AG04450 (cell line): ENCODE results near the gene KCNMB1. TPM values are rescaled to one million over a fixed set of nuclear protein-coding genes. Genes with fewer than 3 reads are reported as not detected.

ENCODE experiments used
- CTCF ChIA-PET: fragments of 300-600, 350-600 bp; formaldehyde crosslinking; extraction: SDS; loops from one replicate; lab custom pipeline; 2022; ENCODE audit warnings: antibody characterized with exemption, inconsistent platforms; lab: Charles Lee
- POLR2A ChIA-PET: fragments of 350-600 bp; formaldehyde crosslinking; extraction: SDS; loops from one replicate; lab custom pipeline; 2021; ENCODE audit warnings: antibody characterized with exemption, inconsistent platforms; lab: Yijun Ruan, JAX
- DNase-seq: peaks from one replicate; pipeline ENCODE4 v3.0.0-alpha.2; 2011; ENCODE audit warnings: low read depth, low spot score
- H3K27ac ChIP-seq: one replicate; pipeline ENCODE4 v1.5.1; 2012; ENCODE audit warnings: low read depth, low read length, control low read depth
- H3K27me3 ChIP-seq: one replicate; pipeline ENCODE4 v1.6.0; 2012; ENCODE audit warnings: low read length; ENCODE audit not compliant: control insufficient read depth, insufficient read depth
- H3K4me3 ChIP-seq: 2 replicates; pipeline ENCODE4 v1.5.1; 2011; ENCODE audit warnings: mild to moderate bottlenecking, low read depth, low read length, control low read depth
- H3K9me3 ChIP-seq: 2 replicates; pipeline ENCODE4 v1.5.1; 2012; ENCODE audit warnings: low read length; ENCODE audit not compliant: control insufficient read depth, insufficient read depth
- CTCF ChIP-seq: IDR thresholded peaks from 2 replicates; pipeline ENCODE4 v1.5.1; 2011; ENCODE audit warnings: low read depth, low read length, control low read depth, inconsistent platforms
- polyA minus RNA-seq: library from RNA; depleted of rRNA, polyadenylated mRNA; stranded (reverse); fragments of >200 nt; gene quantifications from 2 replicates; pipeline ENCODE4 v1.2.3, GENCODE V29; 2011; rRNA and poly(A)+ RNA removed
- polyA plus RNA-seq: library from polyadenylated mRNA; depleted of rRNA; stranded (reverse); fragments of >200 nt; gene quantifications from 2 replicates; pipeline ENCODE4 v1.2.3, GENCODE V29; 2011; rRNA removed

The KCNMB1 gene, protein sequence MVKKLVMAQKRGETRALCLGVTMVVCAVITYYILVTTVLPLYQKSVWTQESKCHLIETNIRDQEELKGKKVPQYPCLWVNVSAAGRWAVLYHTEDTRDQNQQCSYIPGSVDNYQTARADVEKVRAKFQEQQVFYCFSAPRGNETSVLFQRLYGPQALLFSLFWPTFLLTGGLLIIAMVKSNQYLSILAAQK
- 0.01 TPM in 1 of 2 replicates, not detected in the other for polyA plus RNA-seq
- not detected in 2 replicates for polyA minus RNA-seq

DNA sequence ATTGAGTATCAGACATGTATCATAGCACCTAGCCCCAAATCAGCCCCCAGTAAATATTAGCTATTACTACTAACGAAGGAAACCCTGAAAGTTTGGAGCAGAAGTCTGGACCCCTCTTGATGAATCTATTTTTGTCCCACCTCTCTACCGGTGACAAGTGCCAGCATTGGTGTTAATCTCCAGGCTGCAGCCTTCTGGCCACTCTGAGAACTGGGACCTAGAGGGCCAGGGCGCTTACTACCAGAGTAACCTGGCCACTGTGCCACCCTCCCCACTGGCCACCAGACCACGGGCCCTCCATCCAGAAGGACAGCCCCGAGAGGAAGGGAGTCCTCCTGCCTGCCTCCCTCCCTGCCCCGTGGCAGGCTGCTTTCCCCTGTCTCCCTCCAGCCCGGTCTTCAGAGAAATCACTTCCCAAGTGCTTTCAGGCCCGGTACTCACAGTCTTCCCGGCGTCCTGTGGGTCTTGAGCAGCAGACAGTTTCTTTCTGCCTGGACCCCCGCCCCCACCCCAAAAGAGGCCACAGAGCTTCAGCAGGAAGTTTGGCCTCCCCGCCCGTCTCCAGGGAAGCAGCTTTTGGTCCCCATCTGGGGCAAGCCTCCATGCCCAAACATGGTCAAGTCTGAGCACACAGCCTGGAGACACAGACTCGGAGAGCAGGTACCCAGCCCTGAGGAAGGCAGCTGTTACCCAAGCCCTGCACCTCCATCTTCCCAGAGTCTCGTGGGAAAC lies at the start of gene KCNMB1:
Gene KCNMB1 (minus strand): TSS at position 550 of the 732 bp plus-strand sequence. CDS start 3,920 bp downstream, outside the sequence.
- no peak within 1 kb of the TSS for H3K27ac ChIP-seq
- H3K9me3 ChIP-seq, result no peaks in the 10 kb centered on the region
- H3K27me3 ChIP-seq, result no peaks in the 10 kb centered on the region
- ChIA-PET POLR2A (interaction anchor here (0.7 kb wide), 1 partner anchor 351 kb away, joined by 9 read pairs; no protein-coding TSS in a partner anchor), CTCF (no interaction called here)
- DNase-seq, result no peak
- H3K4me3 ChIP-seq, result no peak within 1 kb of the TSS
- TF ChIP-seq CTCF, result no peak

DNA sequence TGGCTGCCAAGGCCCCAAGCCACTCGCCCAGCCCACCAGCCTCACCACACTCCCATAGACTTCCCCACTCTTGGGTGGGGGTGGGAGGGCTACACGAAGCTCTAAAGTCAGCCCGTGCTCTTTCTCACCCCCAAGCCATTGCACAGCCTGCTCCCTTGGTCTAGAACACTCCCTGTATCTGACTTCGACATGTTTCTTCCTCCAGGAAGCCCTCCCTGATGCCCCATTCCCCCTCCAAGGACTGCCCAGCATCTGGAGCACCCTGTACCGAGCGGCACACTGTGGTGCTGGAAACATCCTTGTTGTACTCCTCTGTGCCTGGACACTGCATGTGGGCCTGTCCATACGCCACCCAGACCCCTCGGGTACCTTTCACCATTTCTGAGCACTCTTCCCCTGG lies 49.4 kb upstream of the KCNMB1 start:
- Histone ChIP-seq H3K4me3 (no peak overlapping the region), H3K27me3 (peaks cover 9% of the 10 kb centered on the region), H3K27ac (no peak overlapping the region), H3K9me3 (no peaks in the 10 kb centered on the region)
- POLR2A ChIA-PET, result no interaction called here
- TF ChIP-seq CTCF, result no peak
- no peak for DNase-seq
- CTCF ChIA-PET, result interaction anchor here (0.9 to 2.5 kb wide), 6 partner anchors 18 to 200 kb away, joined by 3 to 19 read pairs (median 4); no protein-coding TSS in a partner anchor

GRCh38 chr5:170437621-170438375 lies 48.6 kb upstream of the KCNMB1 start:
- ChIA-PET CTCF (interaction anchor here (0.9 to 2.5 kb wide), 6 partner anchors 17 to 200 kb away, joined by 3 to 19 read pairs (median 4); no protein-coding TSS in a partner anchor), POLR2A (no interaction called here)
- Histone ChIP-seq H3K27ac (no peak overlapping the region), H3K27me3 (peaks cover 9% of the 10 kb centered on the region), H3K9me3 (no peaks in the 10 kb centered on the region), H3K4me3 (no peak overlapping the region)
- TF ChIP-seq CTCF, result no peak
- no peak for DNase-seq

DNA sequence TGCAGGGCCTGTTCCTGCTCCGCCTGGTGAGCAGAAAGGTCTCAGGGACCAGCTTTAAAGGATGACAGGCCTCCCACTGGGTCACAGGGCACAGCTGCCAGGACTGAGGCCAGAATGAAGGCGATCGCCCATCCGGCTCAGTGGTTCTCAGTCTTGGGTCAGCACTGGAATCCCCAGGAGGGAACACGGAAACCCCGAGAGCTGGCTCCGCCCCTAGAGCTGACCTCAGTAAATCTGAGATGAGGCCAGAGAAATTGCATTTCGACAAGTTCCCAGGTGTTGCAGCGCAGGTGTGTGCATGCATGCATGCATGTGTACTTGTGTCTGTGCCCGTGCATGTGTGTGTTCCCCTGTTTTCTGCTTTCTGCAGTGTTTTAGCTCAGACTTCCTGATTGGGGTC lies 47.2 kb upstream of the KCNMB1 start:
- Histone ChIP-seq H3K27ac (no peak overlapping the region), H3K9me3 (no peaks in the 10 kb centered on the region), H3K27me3 (peaks cover 15% of the 10 kb centered on the region), H3K4me3 (no peak overlapping the region)
- ChIA-PET POLR2A (no interaction called here), CTCF (interaction anchor here (1.2 to 5.9 kb wide), 3 partner anchors 9 to 196 kb away, joined by 8 to 135 read pairs (median 19); no protein-coding TSS in a partner anchor)
- no peak for TF ChIP-seq CTCF
- DNase-seq, result no peak
